ENCODE measurements around the gene PKD2L2. TPM values are rescaled to one million over a fixed set of nuclear protein-coding genes. Genes with fewer than 3 reads are reported as not detected.

Gene PKD2L2
- total and polyA plus RNA-seq, 10 of the 15 experiments (the other 5 are each of a cell fraction or from before 2014, with no cell fraction given): 0.11 to 0.86 (median 0.26) TPM; not detected in 4

DNA sequence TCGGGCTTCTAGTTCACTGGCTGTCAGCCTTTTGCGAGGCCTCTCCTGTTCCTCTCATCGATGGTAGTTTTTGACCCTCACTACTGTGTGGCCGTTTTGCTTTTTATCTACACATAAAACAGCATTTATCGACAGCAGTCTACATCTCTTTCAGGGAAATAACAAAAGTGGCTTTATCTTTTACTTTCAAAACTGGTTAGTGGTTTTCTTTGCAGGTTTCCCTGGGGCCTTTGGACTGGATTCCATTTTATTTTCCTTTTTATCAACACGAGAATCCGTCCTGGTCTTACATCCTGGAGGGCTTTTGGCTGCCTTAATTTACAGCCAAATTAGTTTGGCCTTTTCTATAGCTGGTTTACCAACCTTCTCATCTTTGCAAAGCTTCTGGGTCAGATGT, 793 bp upstream of the PKD2L2 start:
- in situ Hi-C loops (cut with MboI): no loop called here
- CTCF ChIA-PET: interaction anchor here (0.8 to 5.6 kb wide), 22 partner anchors 10 to 318 kb away, joined by 3 to 85 read pairs (median 7); partner anchors contain the start of genes FAM13B and KIF20A
- no peaks in the 10 kb centered on the region for H3K36me3 ChIP-seq (ENCODE audit: control insufficient read depth in 2 of 2, insufficient read depth in 2 of 2, low read length in 1 of 2)
- peak overlapping the region; percentile 79 for H3K4me3 ChIP-seq
- H2AFZ ChIP-seq (ENCODE audit: control insufficient read depth, low read depth, low read length): peak overlapping the region; percentile 94
- H3K9ac ChIP-seq (ENCODE audit: control insufficient read depth, insufficient read depth, low read length): peak overlapping the region; percentile 75
- TF ChIP-seq, protein P1, sequence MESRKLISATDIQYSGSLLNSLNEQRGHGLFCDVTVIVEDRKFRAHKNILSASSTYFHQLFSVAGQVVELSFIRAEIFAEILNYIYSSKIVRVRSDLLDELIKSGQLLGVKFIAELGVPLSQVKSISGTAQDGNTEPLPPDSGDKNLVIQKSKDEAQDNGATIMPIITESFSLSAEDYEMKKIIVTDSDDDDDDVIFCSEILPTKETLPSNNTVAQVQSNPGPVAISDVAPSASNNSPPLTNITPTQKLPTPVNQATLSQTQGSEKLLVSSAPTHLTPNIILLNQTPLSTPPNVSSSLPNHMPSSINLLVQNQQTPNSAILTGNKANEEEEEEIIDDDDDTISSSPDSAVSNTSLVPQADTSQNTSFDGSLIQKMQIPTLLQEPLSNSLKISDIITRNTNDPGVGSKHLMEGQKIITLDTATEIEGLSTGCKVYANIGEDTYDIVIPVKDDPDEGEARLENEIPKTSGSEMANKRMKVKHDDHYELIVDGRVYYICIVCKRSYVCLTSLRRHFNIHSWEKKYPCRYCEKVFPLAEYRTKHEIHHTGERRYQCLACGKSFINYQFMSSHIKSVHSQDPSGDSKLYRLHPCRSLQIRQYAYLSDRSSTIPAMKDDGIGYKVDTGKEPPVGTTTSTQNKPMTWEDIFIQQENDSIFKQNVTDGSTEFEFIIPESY (IDR thresholded peaks at IDR 0.05): no peak
- TF ChIP-seq BRCA1 (IDR thresholded peaks at IDR 0.05; ENCODE audit: low read depth, low read length): no peak
- TF ChIP-seq, protein P2, sequence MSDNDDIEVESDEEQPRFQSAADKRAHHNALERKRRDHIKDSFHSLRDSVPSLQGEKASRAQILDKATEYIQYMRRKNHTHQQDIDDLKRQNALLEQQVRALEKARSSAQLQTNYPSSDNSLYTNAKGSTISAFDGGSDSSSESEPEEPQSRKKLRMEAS (IDR thresholded peaks at IDR 0.05; ENCODE audit: low read depth, low read length): no peak
- TF ChIP-seq RUNX3 (IDR thresholded peaks at IDR 0.05; ENCODE audit: low read length): peak; percentile 13; the same call in 1 of the 2 replicates
- peak overlapping the region; percentile 84 for H3K27ac ChIP-seq (ENCODE audit: control insufficient read depth, insufficient read depth)
- POLR2A ChIA-PET: interaction anchor here (0.5 to 4.9 kb wide), 21 partner anchors 8 to 576 kb away, joined by 3 to 26 read pairs (median 4); partner anchors contain the start of gene EGR1
- FAIRE-seq: peak; percentile 27
- H3K4me2 ChIP-seq (ENCODE audit: control insufficient read depth, insufficient read depth): peak overlapping the region; percentile 79
- under 1% methylated on average over 7 of the region's 7 CpGs for WGBS (ENCODE audit: insufficient coverage, insufficient replicate concordance, low lambda C conversion rate, missing lambda C conversion rate)
- H4K20me1 ChIP-seq (ENCODE audit: control insufficient read depth, insufficient read depth): no peaks in the 10 kb centered on the region
- no peaks in the 10 kb centered on the region for H3K9me3 ChIP-seq (replicated peaks; ENCODE audit: control insufficient read depth, insufficient read depth, low read length)
- no peak for DNase-seq (ENCODE audit: low read depth, low spot score)
- SMC1A ChIA-PET (ENCODE audit: uncharacterized antibody, unreplicated experiment): interaction anchor here (0.6 to 5.4 kb wide), 30 partner anchors 8 to 319 kb away, joined by 3 to 46 read pairs (median 6); no protein-coding TSS in a partner anchor
- peaks cover 15% of the 10 kb centered on the region for H3K79me2 ChIP-seq (ENCODE audit: control insufficient read depth, insufficient read depth, low read length)
- H3K27me3 ChIP-seq (replicated peaks in 1 of 2; ENCODE audit: control insufficient read depth in 2 of 2, insufficient read depth in 2 of 2, low read length in 1 of 2): no peaks in the 10 kb centered on the region
- RAD21 ChIA-PET (ENCODE audit: unreplicated experiment): interaction anchor here (0.6 to 5.5 kb wide), 22 partner anchors 9 to 1415 kb away, joined by 3 to 47 read pairs (median 6); partner anchors contain the start of gene FAM13B
- ATAC-seq: peak; percentile 7
- BruUV-seq (replicated peaks): no TSS peak
- H3K4me1 ChIP-seq (ENCODE audit: control insufficient read depth, insufficient read depth, low read length): no peaks in the 10 kb centered on the region
- intact Hi-C loops (cut with micrococcal nuclease; ENCODE audit: unreplicated experiment): loop anchor here (2.0 to 5.0 kb wide), 2 partner anchors 32 to 144 kb away; partner anchors contain the start of gene FAM13B
